ENCODE results near the gene PRAC2. TPM values are rescaled to one million over a fixed set of nuclear protein-coding genes. Genes with fewer than 3 reads are reported as not detected.

Gene PRAC2
- polyA plus RNA-seq (2013): not detected in 2 replicates

DNA sequence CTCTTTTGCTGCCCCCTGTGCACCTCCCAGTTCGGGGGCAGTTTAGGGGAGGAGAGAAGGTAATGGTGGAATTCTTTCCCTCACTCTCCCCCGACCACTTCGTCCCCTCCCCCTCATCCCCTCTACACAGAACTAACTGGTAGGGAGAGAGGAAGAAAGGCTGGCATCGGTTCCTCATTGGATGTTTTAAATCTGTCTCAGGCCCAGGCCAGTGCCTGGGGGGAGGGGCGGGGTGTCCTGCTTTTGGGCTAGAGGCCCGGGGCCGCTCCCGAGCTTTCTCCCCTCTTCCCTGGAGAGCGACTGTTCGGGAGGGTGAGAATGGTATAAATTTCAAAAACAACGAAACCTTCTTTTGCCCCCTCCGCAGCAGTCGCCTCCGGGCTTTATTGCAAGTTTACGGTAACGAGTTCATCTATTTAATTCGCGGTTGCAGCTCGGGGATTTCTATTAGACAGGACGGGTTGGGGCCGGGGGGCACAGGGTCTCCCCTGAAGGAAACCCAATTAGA, at the start of gene PRAC2:
Gene PRAC2, plus strand, starts transcription at position 271 of the 508 bp plus-strand sequence. CDS start 1,226 bp downstream, outside the sequence.
- Histone ChIP-seq H3K4me2 (ENCODE audit: low read length) (peak within 1 kb of the TSS; percentile 31), H2BK120ac (ENCODE audit: insufficient read depth, low read length, poor library complexity) (no peak within 1 kb of the TSS), H4K12ac (ENCODE audit: low read depth, low read length) (no peak within 1 kb of the TSS), H3K23ac (ENCODE audit: low read length) (no peak within 1 kb of the TSS), H2BK5ac (ENCODE audit: low read depth, low read length, poor library complexity) (no peak within 1 kb of the TSS), H3K79me2 (ENCODE audit: control insufficient read depth, insufficient read depth, low read length, poor library complexity) (no peaks in the 10 kb centered on the region), H3K9ac (ENCODE audit: low read length) (no peak within 1 kb of the TSS), H3K4ac (ENCODE audit: low read depth, low read length) (no peak within 1 kb of the TSS), H2AK5ac (ENCODE audit: low read length) (no peak within 1 kb of the TSS), H3K4me1 (ENCODE audit: control insufficient read depth in 1 of 2, insufficient read depth in 2 of 2, low read length in 2 of 2) (peaks cover 6 to 11% of the 10 kb centered on the region in 2 experiments), H3K27me3 (ENCODE audit: insufficient read depth, low read length) (peaks cover 96% of the 10 kb centered on the region), H3K27ac (ENCODE audit: low read depth, low read length) (no peak within 1 kb of the TSS), H3K14ac (ENCODE audit: low read length) (no peak within 1 kb of the TSS), H3K18ac (ENCODE audit: low read length) (no peak within 1 kb of the TSS), H3K9me3 (ENCODE audit: insufficient read depth, low read depth, low read length) (peaks cover 9% of the 10 kb centered on the region), H3K4me3 (ENCODE audit: low read depth, low read length) (no peak within 1 kb of the TSS), H4K91ac (ENCODE audit: low read depth, low read length) (no peak within 1 kb of the TSS), H2BK12ac (ENCODE audit: low read length) (no peak within 1 kb of the TSS), H2AFZ (ENCODE audit: insufficient read depth, low read length, poor library complexity) (no peak within 1 kb of the TSS), H4K8ac (ENCODE audit: low read depth, low read length) (no peak within 1 kb of the TSS), H3K36me3 (ENCODE audit: control insufficient read depth in 1 of 2, insufficient read depth in 2 of 2, low read length in 2 of 2) (no peaks in the 10 kb centered on the region), H3K79me1 (ENCODE audit: low read length) (no peaks in the 10 kb centered on the region)
- no peak for DNase-seq
- no CpG with 5 or more reads among the region's 21 CpGs for WGBS (ENCODE audit: extremely low coverage, insufficient coverage, insufficient read length)

DNA sequence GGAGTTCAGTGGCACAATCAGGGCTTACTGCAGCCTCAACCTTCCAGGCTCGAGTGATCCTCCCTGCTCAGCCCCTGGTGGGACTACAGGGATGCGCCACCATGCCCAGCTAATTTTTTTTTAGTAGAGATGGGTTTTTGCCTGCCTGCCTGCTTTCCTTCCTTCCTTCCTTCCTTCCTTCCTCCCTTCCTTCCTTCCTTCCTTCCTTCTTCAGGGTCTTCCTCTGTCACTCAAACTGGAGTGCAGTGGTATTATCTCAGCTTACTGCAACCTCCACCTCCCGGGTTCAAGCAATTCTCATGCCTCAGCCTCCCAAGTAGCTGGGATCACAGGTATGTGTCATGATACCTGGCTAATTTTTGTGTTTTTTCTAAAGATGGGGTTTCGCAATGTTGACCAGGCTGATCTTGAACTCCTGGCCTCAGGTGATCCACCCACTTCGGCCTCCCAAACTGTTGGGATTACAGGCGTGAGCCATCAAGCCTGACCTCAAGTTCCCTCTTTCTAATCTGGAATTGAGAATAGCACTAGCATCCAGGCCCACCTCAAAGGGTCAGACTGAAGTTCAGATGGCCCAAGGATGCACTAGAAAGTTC, 45.9 kb upstream of the PRAC2 start:
- Histone ChIP-seq H3K4ac (ENCODE audit: low read depth, low read length) (no peak overlapping the region), H3K4me2 (ENCODE audit: low read length) (no peak overlapping the region), H3K36me3 (ENCODE audit: control insufficient read depth in 1 of 2, insufficient read depth in 2 of 2, low read length in 2 of 2) (no peaks in the 10 kb centered on the region), H2AK5ac (ENCODE audit: low read length) (no peak overlapping the region), H3K79me1 (ENCODE audit: low read length) (no peaks in the 10 kb centered on the region), H3K79me2 (ENCODE audit: control insufficient read depth, insufficient read depth, low read length, poor library complexity) (no peaks in the 10 kb centered on the region), H3K18ac (ENCODE audit: low read length) (no peak overlapping the region), H3K9me3 (ENCODE audit: insufficient read depth, low read depth, low read length) (no peaks in the 10 kb centered on the region), H3K27me3 (ENCODE audit: insufficient read depth, low read length) (peaks cover 3% of the 10 kb centered on the region), H3K4me1 (ENCODE audit: control insufficient read depth in 1 of 2, insufficient read depth in 2 of 2, low read length in 2 of 2) (peaks cover 0 to under 1% of the 10 kb centered on the region in 2 experiments), H4K91ac (ENCODE audit: low read depth, low read length) (no peak overlapping the region), H2BK5ac (ENCODE audit: low read depth, low read length, poor library complexity) (no peak overlapping the region), H2BK12ac (ENCODE audit: low read length) (no peak overlapping the region), H4K12ac (ENCODE audit: low read depth, low read length) (no peak overlapping the region), H3K9ac (ENCODE audit: low read length) (no peak overlapping the region), H2BK120ac (ENCODE audit: insufficient read depth, low read length, poor library complexity) (no peak overlapping the region), H4K8ac (ENCODE audit: low read depth, low read length) (no peak overlapping the region), H3K14ac (ENCODE audit: low read length) (no peak overlapping the region), H2AFZ (ENCODE audit: insufficient read depth, low read length, poor library complexity) (no peak overlapping the region), H3K27ac (ENCODE audit: low read depth, low read length) (no peak overlapping the region), H3K4me3 (ENCODE audit: low read depth, low read length) (no peak overlapping the region), H3K23ac (ENCODE audit: low read length) (no peak overlapping the region)
- no CpG with 5 or more reads among the region's 6 CpGs for WGBS (ENCODE audit: extremely low coverage, insufficient coverage, insufficient read length)
- DNase-seq: no peak

DNA sequence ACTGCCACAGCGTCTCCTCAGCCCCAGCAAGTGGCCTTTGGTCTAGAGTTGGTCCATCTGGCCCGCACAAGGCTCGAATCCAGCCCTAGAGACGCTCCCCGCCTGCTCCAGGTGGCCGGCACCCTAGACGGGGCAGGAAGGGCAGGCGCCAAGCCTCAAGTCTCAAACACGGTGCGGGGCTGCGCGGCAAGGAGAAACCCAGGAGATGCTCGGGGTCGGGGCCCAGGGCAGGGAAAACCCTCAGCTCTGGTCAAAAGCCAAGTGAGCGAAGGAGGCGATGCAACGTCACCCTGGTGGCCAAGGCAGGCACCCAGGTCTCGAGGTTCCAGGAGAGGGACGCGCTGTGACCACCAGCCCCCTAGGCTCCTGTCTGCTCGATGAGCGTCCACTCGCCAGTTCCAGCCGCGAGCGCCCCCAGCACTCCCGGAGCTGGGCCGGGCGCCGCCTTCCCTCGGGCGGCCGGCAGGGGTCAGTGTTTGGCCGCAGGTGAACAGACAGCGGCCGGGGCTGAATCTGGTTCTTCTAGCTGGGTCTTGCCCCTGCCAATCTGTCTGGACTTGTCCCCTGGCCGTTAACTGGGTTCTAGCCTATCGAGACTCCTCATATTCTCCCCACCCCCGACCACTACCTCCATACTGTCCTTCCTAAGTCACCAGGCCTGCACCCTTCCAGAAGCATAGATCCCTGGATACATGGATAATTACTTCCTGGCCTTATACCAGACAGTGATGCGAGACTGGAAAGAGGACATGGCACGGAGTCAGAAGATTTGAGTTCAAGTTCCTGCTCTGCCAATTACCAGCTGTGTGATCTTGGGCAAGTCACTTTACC, 44.6 kb upstream of the PRAC2 start:
- Histone ChIP-seq H3K27ac (ENCODE audit: low read depth, low read length) (no peak overlapping the region), H2BK12ac (ENCODE audit: low read length) (no peak overlapping the region), H2BK5ac (ENCODE audit: low read depth, low read length, poor library complexity) (no peak overlapping the region), H3K79me2 (ENCODE audit: control insufficient read depth, insufficient read depth, low read length, poor library complexity) (no peaks in the 10 kb centered on the region), H3K9me3 (ENCODE audit: insufficient read depth, low read depth, low read length) (no peaks in the 10 kb centered on the region), H3K36me3 (ENCODE audit: control insufficient read depth in 1 of 2, insufficient read depth in 2 of 2, low read length in 2 of 2) (no peaks in the 10 kb centered on the region), H4K12ac (ENCODE audit: low read depth, low read length) (no peak overlapping the region), H3K14ac (ENCODE audit: low read length) (no peak overlapping the region), H2BK120ac (ENCODE audit: insufficient read depth, low read length, poor library complexity) (no peak overlapping the region), H3K27me3 (ENCODE audit: insufficient read depth, low read length) (peaks cover 3% of the 10 kb centered on the region), H3K23ac (ENCODE audit: low read length) (no peak overlapping the region), H3K9ac (ENCODE audit: low read length) (no peak overlapping the region), H4K91ac (ENCODE audit: low read depth, low read length) (no peak overlapping the region), H3K4me2 (ENCODE audit: low read length) (no peak overlapping the region), H2AK5ac (ENCODE audit: low read length) (no peak overlapping the region), H3K4me1 (ENCODE audit: control insufficient read depth in 1 of 2, insufficient read depth in 2 of 2, low read length in 2 of 2) (no peaks in the 10 kb centered on the region), H4K8ac (ENCODE audit: low read depth, low read length) (no peak overlapping the region), H3K18ac (ENCODE audit: low read length) (no peak overlapping the region), H2AFZ (ENCODE audit: insufficient read depth, low read length, poor library complexity) (no peak overlapping the region), H3K4ac (ENCODE audit: low read depth, low read length) (no peak overlapping the region), H3K4me3 (ENCODE audit: low read depth, low read length) (no peak overlapping the region), H3K79me1 (ENCODE audit: low read length) (no peaks in the 10 kb centered on the region)
- no CpG with 5 or more reads among the region's 41 CpGs for WGBS (ENCODE audit: extremely low coverage, insufficient coverage, insufficient read length)
- DNase-seq: peak; percentile 38 to 76

DNA sequence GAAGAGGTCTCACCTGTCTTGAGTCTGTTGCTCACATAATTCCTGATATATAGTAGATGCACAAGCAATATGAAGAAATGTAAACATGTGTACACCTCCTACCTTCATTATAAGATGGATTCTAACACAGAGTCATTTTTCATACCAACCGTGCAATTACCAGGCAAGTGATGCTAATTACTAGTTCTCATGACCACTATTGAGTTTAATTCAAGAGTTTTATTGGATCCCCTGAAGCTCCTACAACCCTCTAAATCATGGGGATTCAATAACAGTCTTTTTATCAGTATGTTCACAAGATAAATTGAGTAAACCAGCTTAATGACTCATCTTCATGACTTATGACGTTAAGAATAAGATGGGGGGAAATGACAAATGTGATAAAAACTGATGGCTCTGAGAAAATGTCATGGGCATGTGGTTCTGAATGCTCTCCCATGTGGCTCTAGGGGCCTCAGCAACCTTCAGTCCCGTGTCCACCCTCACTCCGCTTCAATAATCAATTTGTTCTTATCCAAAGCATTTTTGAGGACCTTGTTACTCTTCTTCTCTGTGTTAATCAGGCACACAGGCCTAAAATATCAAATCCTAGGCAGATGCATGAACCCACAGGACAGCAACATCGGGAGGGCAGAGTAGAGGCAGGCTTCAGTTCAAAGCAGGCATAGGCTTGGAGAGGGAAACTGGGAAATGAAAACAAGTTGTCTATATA, 43.4 kb upstream of the PRAC2 start:
- no peaks in the 10 kb centered on the region for H3K9me3 ChIP-seq (ENCODE audit: insufficient read depth, low read depth, low read length)

More for the DNA sequence above, 43.4 kb upstream of the PRAC2 start:
- peaks cover 3% of the 10 kb centered on the region for H3K27me3 ChIP-seq (ENCODE audit: insufficient read depth, low read length)
- H3K14ac ChIP-seq (ENCODE audit: low read length): no peak overlapping the region
- no peaks in the 10 kb centered on the region for H3K79me1 ChIP-seq (ENCODE audit: low read length)
- no peak for DNase-seq
- H3K4ac ChIP-seq (ENCODE audit: low read depth, low read length): no peak overlapping the region
- H2BK12ac ChIP-seq (ENCODE audit: low read length): no peak overlapping the region
- H2AK5ac ChIP-seq (ENCODE audit: low read length): no peak overlapping the region
- H3K79me2 ChIP-seq (ENCODE audit: control insufficient read depth, insufficient read depth, low read length, poor library complexity): no peaks in the 10 kb centered on the region
- H4K91ac ChIP-seq (ENCODE audit: low read depth, low read length): no peak overlapping the region
- H2AFZ ChIP-seq (ENCODE audit: insufficient read depth, low read length, poor library complexity): no peak overlapping the region
- H4K8ac ChIP-seq (ENCODE audit: low read depth, low read length): no peak overlapping the region
- no peak overlapping the region for H4K12ac ChIP-seq (ENCODE audit: low read depth, low read length)
- no peak overlapping the region for H3K4me2 ChIP-seq (ENCODE audit: low read length)
- no peak overlapping the region for H2BK5ac ChIP-seq (ENCODE audit: low read depth, low read length, poor library complexity)
- no CpG with 5 or more reads among the region's 5 CpGs for WGBS (ENCODE audit: extremely low coverage, insufficient coverage, insufficient read length)
- no peak overlapping the region for H3K4me3 ChIP-seq (ENCODE audit: low read depth, low read length)
- no peak overlapping the region for H3K23ac ChIP-seq (ENCODE audit: low read length)
- no peak overlapping the region for H3K18ac ChIP-seq (ENCODE audit: low read length)
- no peaks in the 10 kb centered on the region for H3K4me1 ChIP-seq (ENCODE audit: control insufficient read depth in 1 of 2, insufficient read depth in 2 of 2, low read length in 2 of 2)
- H3K9ac ChIP-seq (ENCODE audit: low read length): no peak overlapping the region
- no peaks in the 10 kb centered on the region for H3K36me3 ChIP-seq (ENCODE audit: control insufficient read depth in 1 of 2, insufficient read depth in 2 of 2, low read length in 2 of 2)
- no peak overlapping the region for H3K27ac ChIP-seq (ENCODE audit: low read depth, low read length)
- H2BK120ac ChIP-seq (ENCODE audit: insufficient read depth, low read length, poor library complexity): no peak overlapping the region
